Measurements from ENCODE around the gene GALNT18.

Gene GALNT18

DNA sequence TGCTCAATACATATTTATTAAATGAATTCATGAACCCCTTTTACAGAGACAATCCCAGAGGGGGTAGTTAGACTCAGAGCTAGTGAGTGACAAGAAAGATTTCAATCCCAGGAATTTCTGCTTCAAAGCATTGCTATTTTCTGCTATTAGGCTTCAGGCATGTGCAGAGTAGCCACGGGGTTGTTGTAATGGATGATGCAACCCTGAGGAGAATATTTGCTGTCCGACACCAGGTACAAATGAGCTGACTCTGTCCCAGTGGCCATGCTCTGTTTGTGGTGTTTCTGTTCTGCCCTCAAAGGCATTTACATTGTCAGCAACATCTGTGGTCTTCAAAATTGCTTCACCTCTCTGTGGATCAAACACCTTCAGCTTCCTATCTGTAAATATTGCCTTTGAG lies 371.3 kb downstream of the GALNT18 start:
- no peak for DNase-seq (ENCODE audit: low read depth in 2 of 3, low spot score in 2 of 3)

- no peak for DNase-seq (ENCODE audit: low read depth in 2 of 3, low spot score in 2 of 3)
Measured at GRCh38 chr11:11247576-11247975, 374.2 kb downstream of the GALNT18 start.

- no peak for DNase-seq (ENCODE audit: low read depth in 2 of 3, low spot score in 2 of 3)
Measured at GRCh38 chr11:11247086-11247485, 374.7 kb downstream of the GALNT18 start.

- DNase-seq (ENCODE audit: low read depth in 2 of 3, low spot score in 2 of 3), result no peak
Measured at GRCh38 chr11:11246166-11246565, 375.6 kb downstream of the GALNT18 start.

DNA sequence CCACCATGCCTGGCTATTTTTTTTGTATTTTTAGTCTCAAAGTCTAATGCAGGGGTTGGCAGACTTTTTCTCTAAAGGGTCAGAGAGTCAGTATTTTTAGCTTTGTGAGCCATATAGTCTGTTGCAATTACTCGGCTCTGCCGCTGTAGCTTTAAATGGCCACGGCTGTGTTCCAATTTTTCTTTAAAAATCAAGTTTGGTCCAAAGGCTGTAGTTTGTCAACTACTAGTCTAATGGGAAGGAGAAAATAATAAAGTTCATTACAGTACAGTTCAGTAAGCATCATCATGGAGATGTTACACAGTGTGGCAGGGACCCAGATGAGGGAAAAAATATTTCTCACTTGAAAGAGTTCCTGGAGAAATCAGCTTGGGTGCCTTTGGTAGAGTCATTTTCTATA lies 376.4 kb downstream of the GALNT18 start:
- DNase-seq (ENCODE audit: low read depth in 2 of 3, low spot score in 2 of 3), result no peak

DNA sequence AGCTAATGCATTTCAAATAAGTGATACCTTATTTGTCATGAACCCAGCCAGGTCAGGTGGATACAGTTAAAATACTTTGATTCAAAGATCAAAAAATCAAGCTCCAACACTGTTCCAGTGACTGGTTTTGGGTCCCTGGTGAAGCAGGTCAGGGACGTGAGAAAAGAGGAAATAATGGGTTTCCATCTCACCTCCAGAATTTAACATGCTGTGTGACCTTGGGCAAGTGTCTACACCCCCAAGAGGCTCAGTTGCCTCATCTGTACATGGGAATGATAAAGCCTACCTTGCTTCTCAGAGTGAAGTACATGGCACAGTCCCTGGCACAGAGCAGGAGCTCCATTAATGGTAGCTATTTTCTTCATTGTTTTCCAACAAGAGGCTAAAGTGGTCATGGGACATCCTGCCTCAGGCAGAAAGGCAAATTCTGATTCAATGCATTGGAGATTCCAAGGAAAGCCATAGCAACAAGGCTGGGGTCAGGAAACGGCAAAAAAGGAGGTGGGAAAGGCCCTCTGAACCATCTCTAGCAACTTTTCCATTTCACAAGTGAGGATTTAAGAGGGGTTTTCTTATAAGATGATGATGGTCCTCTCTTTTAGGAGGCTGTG lies 377.2 kb downstream of the GALNT18 start:
- no peak for DNase-seq (ENCODE audit: low read depth in 2 of 3, low spot score in 2 of 3)

DNA sequence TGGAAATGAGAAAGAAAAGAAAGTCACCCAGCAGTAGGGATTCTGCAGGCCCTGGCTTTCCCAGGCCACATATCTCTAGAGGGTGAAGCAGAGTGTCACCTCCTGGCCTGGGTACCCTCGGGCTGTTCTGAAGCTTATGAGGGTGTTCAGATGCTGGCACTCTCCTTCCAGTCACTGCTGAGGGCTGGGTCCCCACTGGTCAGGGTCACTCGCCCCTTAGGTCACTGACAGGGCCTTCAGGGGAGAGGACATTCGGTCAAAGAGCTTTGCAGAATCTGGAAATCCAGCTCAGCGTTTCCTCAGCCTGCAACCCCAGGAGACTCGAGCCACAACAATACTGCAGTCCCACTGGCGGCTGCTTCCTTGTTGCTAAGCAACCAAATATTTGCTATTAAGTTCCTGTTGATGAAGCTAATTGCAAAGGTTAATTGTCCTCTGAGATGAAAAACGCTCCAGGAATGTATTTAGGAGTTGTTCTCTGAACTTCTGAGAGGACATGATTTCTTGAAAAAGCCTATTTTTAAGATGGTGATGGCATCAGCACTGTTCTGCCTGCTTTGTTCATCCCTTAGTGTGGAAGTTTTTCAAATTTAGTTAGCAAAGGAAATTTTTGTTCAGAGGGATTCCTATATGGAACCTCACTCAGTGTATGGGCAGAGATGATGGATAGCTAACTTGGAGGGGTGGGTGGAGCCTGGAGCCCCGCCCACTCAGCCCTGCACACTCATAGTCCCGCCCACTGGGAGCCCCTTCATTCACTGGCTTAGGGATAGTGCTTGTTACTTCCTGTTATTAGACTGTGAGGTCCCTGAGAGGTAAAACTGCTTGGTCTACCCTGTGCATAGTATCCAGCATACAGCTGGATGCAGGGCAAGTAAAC lies 378.0 kb downstream of the GALNT18 start:
- DNase-seq (ENCODE audit: low read depth in 2 of 3, low spot score in 2 of 3), result no peak

- DNase-seq (ENCODE audit: low read depth in 2 of 3, low spot score in 2 of 3), result no peak
Measured at GRCh38 chr11:11243209-11243589, 378.6 kb downstream of the GALNT18 start.

GRCh38 chr11:11241284-11241683 lies 380.5 kb downstream of the GALNT18 start:
- no peak for DNase-seq (ENCODE audit: low read depth in 2 of 3, low spot score in 2 of 3)

DNA sequence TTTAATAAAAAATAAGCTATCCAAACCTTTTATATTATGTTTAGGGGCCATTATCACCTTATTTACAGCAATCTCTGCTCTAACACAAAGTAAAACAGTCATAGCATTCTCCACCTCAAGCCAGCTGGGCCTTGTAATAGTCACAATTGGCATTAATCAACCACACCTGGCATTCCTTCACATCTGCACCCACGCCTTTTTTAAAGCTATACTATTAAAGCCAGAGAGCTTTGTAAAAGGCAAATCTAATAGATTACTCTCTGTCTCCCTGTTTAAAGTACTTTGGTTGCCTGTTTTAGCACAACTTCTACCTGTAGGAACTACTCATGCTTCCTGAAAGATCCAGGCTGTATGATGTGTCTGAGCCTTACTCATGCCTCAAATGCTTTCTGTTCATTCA lies 381.8 kb downstream of the GALNT18 start:
- no peak for DNase-seq (ENCODE audit: low read depth in 2 of 3, low spot score in 2 of 3)

DNA sequence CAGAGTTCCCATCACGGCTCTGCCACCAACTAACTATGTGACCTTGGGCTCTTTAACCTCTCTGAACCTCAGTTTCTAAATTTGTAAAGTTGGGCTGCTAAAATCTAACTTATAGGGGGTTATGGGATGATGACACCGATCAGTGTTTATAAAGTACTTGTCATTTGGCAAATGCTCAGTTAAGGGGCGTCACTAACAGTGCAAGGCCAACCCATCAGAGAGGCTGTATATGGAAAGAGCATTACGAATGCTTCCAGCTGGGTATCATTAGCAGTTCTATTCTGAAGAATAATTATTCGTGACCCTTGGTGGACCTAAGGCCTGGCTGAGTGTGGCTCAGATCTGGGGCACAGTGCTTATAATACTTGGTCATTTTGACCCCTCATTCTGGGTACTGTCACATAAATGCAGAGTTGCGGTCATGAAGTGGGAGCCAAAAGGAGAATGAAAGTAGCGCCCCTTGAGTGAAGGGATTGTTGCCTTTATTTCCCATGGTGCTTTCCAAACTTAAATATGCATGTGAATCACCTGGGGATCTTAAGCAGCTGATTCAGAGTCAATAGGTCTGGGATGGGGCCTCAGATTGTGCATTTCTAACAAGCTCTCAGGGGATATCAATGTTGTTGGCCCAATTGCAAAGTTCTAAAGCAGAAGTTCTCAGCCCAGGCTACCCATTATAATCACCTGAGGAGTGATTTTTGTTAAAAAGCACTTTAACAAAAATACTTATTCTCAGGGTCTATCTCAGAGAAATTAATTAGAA lies 384.6 kb downstream of the GALNT18 start:
- DNase-seq (ENCODE audit: low read depth in 2 of 3, low spot score in 2 of 3), result no peak

DNA sequence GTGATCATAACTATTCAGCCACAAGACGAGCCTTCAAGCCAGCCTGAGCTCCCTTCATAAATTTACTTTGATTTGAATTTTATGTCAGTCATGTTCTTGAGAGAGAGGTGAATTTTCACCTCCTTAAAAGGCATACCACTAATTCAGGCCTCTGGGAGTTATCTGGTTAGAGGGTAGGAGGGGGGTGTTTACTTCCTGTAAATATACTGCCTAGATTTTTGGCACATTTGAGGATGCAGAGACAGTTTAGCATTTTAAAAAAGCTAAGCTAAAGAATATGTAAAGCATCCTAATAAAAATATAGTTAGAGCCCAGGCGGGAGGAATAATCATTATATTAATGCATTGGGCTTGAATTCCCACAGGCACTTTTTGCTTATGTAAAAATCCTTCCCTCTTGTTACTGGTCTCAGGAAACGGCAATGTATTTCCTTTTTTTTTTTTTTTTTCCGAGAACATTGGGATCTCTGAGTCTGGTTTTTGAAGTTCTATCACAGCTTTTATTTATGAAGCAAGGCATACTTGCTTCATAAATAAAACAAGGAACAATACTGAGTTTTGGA lies 385.2 kb downstream of the GALNT18 start:
- no peak for DNase-seq (ENCODE audit: low read depth in 2 of 3, low spot score in 2 of 3)

DNA sequence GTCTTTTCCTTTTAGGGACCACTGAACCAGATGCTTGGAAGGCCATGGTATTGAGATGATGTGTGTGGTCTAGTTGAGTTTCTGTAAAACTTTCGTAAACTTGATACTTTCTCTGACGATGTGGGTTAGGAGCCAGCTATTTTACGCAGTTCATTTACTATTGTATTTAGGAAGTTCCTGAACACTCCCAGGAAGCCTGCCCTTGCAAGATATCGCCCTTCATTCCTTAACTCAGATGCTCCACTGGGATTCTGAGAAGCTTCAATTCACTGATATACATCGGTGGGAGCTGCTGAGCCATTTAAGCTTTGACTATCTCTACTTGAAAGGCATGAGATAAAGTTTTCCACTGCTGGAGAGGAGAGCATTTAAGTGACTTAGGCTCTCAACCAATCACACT lies 390.0 kb downstream of the GALNT18 start:
- no peak for DNase-seq (ENCODE audit: low read depth in 2 of 3, low spot score in 2 of 3)

DNA sequence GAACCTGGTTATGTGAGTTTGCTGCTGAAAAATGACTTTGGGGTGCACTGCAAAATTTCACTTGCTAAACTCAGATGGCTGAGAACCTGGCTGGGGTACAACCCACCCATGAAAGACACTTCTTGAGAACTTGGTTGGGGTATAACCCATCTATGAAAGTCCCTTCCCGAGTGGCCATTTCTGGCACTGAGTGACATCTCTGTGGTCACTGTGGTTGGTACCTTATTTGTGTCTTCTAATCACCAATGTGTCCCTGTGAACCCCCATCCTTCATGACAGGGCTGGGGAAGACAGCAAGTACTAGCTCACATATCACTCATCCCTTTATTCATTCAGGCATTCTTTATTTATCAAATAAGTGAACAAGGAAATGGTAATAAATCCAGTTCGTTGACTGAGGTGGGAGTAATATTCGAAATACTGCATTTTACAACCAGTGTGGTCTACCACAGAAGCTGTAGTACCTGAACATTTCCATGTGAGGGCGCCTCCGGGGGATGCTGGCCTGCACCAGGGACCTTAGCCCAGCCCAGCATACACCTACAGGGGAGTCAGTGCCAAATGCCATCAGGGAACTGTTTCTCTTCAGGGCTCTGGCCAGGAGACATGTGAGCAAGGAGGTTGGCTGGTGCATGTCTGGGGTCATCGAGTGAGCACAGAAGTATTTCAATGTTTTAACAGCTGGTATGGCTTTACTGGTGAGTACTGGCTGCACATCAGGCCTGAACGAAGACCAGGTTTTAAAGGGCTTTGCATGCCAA lies 390.8 kb downstream of the GALNT18 start:
- DNase-seq (ENCODE audit: low read depth in 2 of 3, low spot score in 2 of 3), result no peak

- DNase-seq (ENCODE audit: low read depth in 2 of 3, low spot score in 2 of 3), result no peak
Measured at GRCh38 chr11:11230087-11230486, 391.7 kb downstream of the GALNT18 start.

GRCh38 chr11:11229647-11230046 lies 392.2 kb downstream of the GALNT18 start:
- DNase-seq (ENCODE audit: low read depth in 2 of 3, low spot score in 2 of 3), result no peak

DNA sequence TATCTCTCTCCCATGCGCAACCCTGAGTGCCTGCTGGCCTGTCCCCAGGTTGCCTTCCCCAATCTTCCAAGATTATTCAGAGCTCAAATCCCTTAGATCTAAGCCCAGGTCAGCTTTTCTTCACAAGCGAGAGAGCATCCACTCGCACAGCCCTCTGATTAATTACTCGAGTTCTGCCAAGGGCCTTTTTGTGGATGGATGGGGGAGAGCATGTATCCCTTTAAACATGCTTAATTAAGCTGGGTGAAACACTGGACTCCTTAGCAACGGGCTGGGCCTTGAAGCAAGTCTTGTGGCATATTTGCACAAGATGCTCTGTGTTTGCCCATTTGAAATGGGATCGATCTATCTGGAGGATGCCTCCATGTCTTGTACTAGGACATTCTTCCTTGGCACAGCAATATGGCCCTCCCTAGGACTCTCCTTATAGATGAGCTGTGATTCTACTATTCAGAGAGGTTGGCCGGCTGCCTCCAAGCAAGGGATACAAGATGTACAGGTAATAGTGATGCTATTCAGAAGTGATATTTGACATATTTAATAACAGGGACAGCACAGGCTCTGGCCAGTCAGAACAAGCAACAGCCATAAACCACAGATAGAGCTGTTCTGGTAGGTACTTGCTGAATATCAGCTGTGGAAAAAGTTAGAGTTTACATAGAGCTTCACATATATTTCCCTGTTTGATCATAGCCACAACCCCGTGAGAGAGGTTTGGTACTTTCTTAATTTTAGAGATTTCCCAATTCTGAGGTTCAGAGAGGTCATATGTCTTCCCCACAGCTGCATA lies 394.3 kb downstream of the GALNT18 start:
- no peak for DNase-seq (ENCODE audit: low read depth in 2 of 3, low spot score in 2 of 3)
